ENCODE measurements around the gene MTMR12.

The MTMR12 gene

GRCh38 chr5:32343058-32343672 lies 30.4 kb upstream of the MTMR12 start:
- Histone ChIP-seq H3K9me3 (ENCODE audit: control insufficient read depth, insufficient read depth, low read length) (peaks cover 13% of the 10 kb centered on the region; the same call in 1 of the 2 replicates), H3F3A (ENCODE audit: control insufficient read depth, insufficient read depth) (no peaks in the 10 kb centered on the region)

GRCh38 chr5:32342656-32343055 lies 29.9 kb upstream of the MTMR12 start:
- no peaks in the 10 kb centered on the region for H3K36me3 ChIP-seq (ENCODE audit: control insufficient read depth, low read length)
- no peak for TF ChIP-seq CTCF (IDR thresholded peaks at IDR 0.05; ENCODE audit: low read depth, low read length, poor library complexity, severe bottlenecking)
- no peak for TF ChIP-seq EZH2phosphoT487 (IDR thresholded peaks at IDR 0.05; ENCODE audit: borderline replicate concordance, low read length)
- H3K4me3 ChIP-seq (ENCODE audit: low read length): no peak overlapping the region
- no peaks in the 10 kb centered on the region for H3F3A ChIP-seq (ENCODE audit: control insufficient read depth, insufficient read depth)
- H4K20me1 ChIP-seq (ENCODE audit: control insufficient read depth, insufficient read depth, low read depth, low read length): no peaks in the 10 kb centered on the region
- H3K9me3 ChIP-seq (ENCODE audit: control insufficient read depth, insufficient read depth, low read length): peaks cover 13% of the 10 kb centered on the region; the same call in 1 of the 2 replicates
- no peaks in the 10 kb centered on the region for H3K4me1 ChIP-seq (ENCODE audit: control insufficient read depth, low read length)
- no peak overlapping the region for H3K4me2 ChIP-seq (ENCODE audit: low read length)
- no peak overlapping the region for H3K27ac ChIP-seq (ENCODE audit: low read depth, low read length)
- no peaks in the 10 kb centered on the region for H3K79me2 ChIP-seq (ENCODE audit: control insufficient read depth, low read length)
- no peaks in the 10 kb centered on the region for H3K27me3 ChIP-seq (ENCODE audit: control insufficient read depth, low read length)
- H3K9me2 ChIP-seq (replicated peaks; ENCODE audit: control insufficient read depth, low read length): no peaks in the 10 kb centered on the region

More at GRCh38 chr5:32343058-32343672, 30.4 kb upstream of the MTMR12 start:
- no peaks in the 10 kb centered on the region for H3K9me2 ChIP-seq (replicated peaks; ENCODE audit: control insufficient read depth, low read length)
- H3K27me3 ChIP-seq (ENCODE audit: control insufficient read depth, low read length): no peaks in the 10 kb centered on the region
- no peak overlapping the region for H3K27ac ChIP-seq (ENCODE audit: low read depth, low read length)
- no peaks in the 10 kb centered on the region for H3K36me3 ChIP-seq (ENCODE audit: control insufficient read depth, low read length)
- no peak overlapping the region for H3K4me2 ChIP-seq (ENCODE audit: low read length)
- TF ChIP-seq EZH2phosphoT487 (IDR thresholded peaks at IDR 0.05; ENCODE audit: borderline replicate concordance, low read length) (no peak), CTCF (IDR thresholded peaks at IDR 0.05; ENCODE audit: low read depth, low read length, poor library complexity, severe bottlenecking) (no peak)
- H3K4me1 ChIP-seq (ENCODE audit: control insufficient read depth, low read length): no peaks in the 10 kb centered on the region
- H4K20me1 ChIP-seq (ENCODE audit: control insufficient read depth, insufficient read depth, low read depth, low read length): no peaks in the 10 kb centered on the region
- no peaks in the 10 kb centered on the region for H3K79me2 ChIP-seq (ENCODE audit: control insufficient read depth, low read length)
- no peak overlapping the region for H3K4me3 ChIP-seq (ENCODE audit: low read length)

- H3K27ac ChIP-seq (ENCODE audit: low read depth, low read length): no peak overlapping the region
- H3K4me3 ChIP-seq (ENCODE audit: low read length): no peak overlapping the region
- no peaks in the 10 kb centered on the region for H3K4me1 ChIP-seq (ENCODE audit: control insufficient read depth, low read length)
- H3K9me3 ChIP-seq (ENCODE audit: control insufficient read depth, insufficient read depth, low read length): peaks cover 9% of the 10 kb centered on the region; the same call in 1 of the 2 replicates
- H3F3A ChIP-seq (ENCODE audit: control insufficient read depth, insufficient read depth): no peaks in the 10 kb centered on the region
- H3K9me2 ChIP-seq (replicated peaks; ENCODE audit: control insufficient read depth, low read length): no peaks in the 10 kb centered on the region
- H3K27me3 ChIP-seq (ENCODE audit: control insufficient read depth, low read length): no peaks in the 10 kb centered on the region
- no peak overlapping the region for H3K4me2 ChIP-seq (ENCODE audit: low read length)
- TF ChIP-seq CTCF (IDR thresholded peaks at IDR 0.05; ENCODE audit: low read depth, low read length, poor library complexity, severe bottlenecking): no peak
- no peak for TF ChIP-seq EZH2phosphoT487 (IDR thresholded peaks at IDR 0.05; ENCODE audit: borderline replicate concordance, low read length)
- no peaks in the 10 kb centered on the region for H3K36me3 ChIP-seq (ENCODE audit: control insufficient read depth, low read length)
- no peaks in the 10 kb centered on the region for H3K79me2 ChIP-seq (ENCODE audit: control insufficient read depth, low read length)
- H4K20me1 ChIP-seq (ENCODE audit: control insufficient read depth, insufficient read depth, low read depth, low read length): no peaks in the 10 kb centered on the region
Observed at GRCh38 chr5:32339878-32340277, 27.1 kb upstream of the MTMR12 start.

Measured in DOHH2 (cell line).